Keratinocyte (primary cell): ENCODE results near the gene XBP1. TPM values are rescaled to one million over a fixed set of nuclear protein-coding genes. Genes with fewer than 3 reads are reported as not detected.

Experiments used
- DNase-seq: peaks from one replicate; pipeline ENCODE4 v3.0.0-alpha.2; 2011; ENCODE audit warnings: low read depth, missing footprints, low spot score
- FAIRE-seq: peaks from 2 replicates; lab custom pipeline; 2011; peaks lifted over from hg19 to GRCh38; lab: Jason Lieb, UNC
- H2AFZ ChIP-seq: 2 replicates; pipeline ENCODE4 v1.6.0; 2012; ENCODE audit warnings: low read length, control low read depth, inconsistent platforms; ENCODE audit not compliant: control insufficient read depth
- H3K27ac ChIP-seq: 2 replicates; pipeline ENCODE4 v1.5.1; 2011; ENCODE audit warnings: low read length; ENCODE audit not compliant: control insufficient read depth, insufficient read depth
- H3K27me3 ChIP-seq: 3 replicates; pipeline ENCODE4 v1.6.0; 2011; ENCODE audit warnings: low read length; ENCODE audit not compliant: control insufficient read depth, insufficient read depth; ENCODE audit errors: extremely low read depth
- H3K36me3 ChIP-seq, 2 experiments: 2 replicates in 1 of 2; 3 replicates in 1 of 2; pipeline ENCODE4 v1.5.1; 2011; ENCODE audit warnings: low read length in 2 of 2, mild to moderate bottlenecking in 1 of 2; ENCODE audit not compliant: control insufficient read depth in 2 of 2, insufficient read depth in 2 of 2; ENCODE audit errors: extremely low read depth in 1 of 2
- H3K4me1 ChIP-seq: 3 replicates; pipeline ENCODE4 v1.5.1; 2011; ENCODE audit warnings: low read length; ENCODE audit not compliant: control insufficient read depth, insufficient read depth; ENCODE audit errors: extremely low read depth
- H3K4me2 ChIP-seq: 3 replicates; pipeline ENCODE4 v1.6.0; 2011; ENCODE audit warnings: low read depth, low read length; ENCODE audit not compliant: control insufficient read depth, insufficient read depth; ENCODE audit errors: extremely low read depth
- H3K4me3 ChIP-seq, 3 experiments: fragments of 200-600 bp in 1 of 3; sonication (generic) in 1 of 3; 2 replicates in 2 of 3; 3 replicates in 1 of 3; pipeline ENCODE4 v1.5.1; 2011 to 2016; ENCODE audit warnings: low read length in 3 of 3, mild to moderate bottlenecking in 3 of 3, control low read depth in 2 of 3, inconsistent platforms in 1 of 3, low read depth in 1 of 3, mixed read lengths in 1 of 3, mixed run types in 1 of 3, moderate library complexity in 1 of 3; ENCODE audit not compliant: control insufficient read depth in 2 of 3, insufficient read depth in 2 of 3; ENCODE audit errors: extremely low read depth in 1 of 3
- H3K79me2 ChIP-seq: 2 replicates; pipeline ENCODE4 v1.6.0; 2012; ENCODE audit warnings: low read length; ENCODE audit not compliant: control insufficient read depth, insufficient read depth
- H3K9ac ChIP-seq: 3 replicates; pipeline ENCODE4 v1.6.0; 2011; ENCODE audit warnings: low read length; ENCODE audit not compliant: control insufficient read depth, insufficient read depth; ENCODE audit errors: extremely low read depth
- H3K9me1 ChIP-seq: 3 replicates; pipeline ENCODE4 v1.6.0; 2011; ENCODE audit warnings: low read length; ENCODE audit not compliant: control insufficient read depth, insufficient read depth; ENCODE audit errors: extremely low read depth
- H3K9me3 ChIP-seq: 2 replicates; pipeline ENCODE4 v1.5.1; 2012; ENCODE audit warnings: low read depth, low read length; ENCODE audit not compliant: control insufficient read depth
- H4K20me1 ChIP-seq: 3 replicates; pipeline ENCODE4 v1.6.0; 2011; ENCODE audit warnings: low read length; ENCODE audit not compliant: control insufficient read depth, insufficient read depth; ENCODE audit errors: extremely low read depth
- EZH2 ChIP-seq: IDR thresholded peaks from one replicate; pipeline ENCODE4 v1.6.1; 2012; ENCODE audit warnings: inconsistent platforms, mild to moderate bottlenecking, low read length, moderate library complexity
- dilution Hi-C: fragments of 300-500 bp; cut with MboI; formaldehyde crosslinking; loops from one replicate; pipeline ENCODE4 v1.7.0; 2020; ENCODE audit warnings: low sequenced_read_pairs; ENCODE audit not compliant: extremely low pct_ligation_motif_present
- polyA plus RNA-seq, 5 experiments: library from polyadenylated mRNA; depleted of rRNA in 3 of 5; stranded (reverse) in 3 of 5; stranded (forward) in 1 of 5; unstranded in 1 of 5; fragments of >200 nt; gene quantifications; 1 replicate in 1 of 5; 2 replicates in 3 of 5; 3 replicates in 1 of 5; pipeline versions ENCODE4 v1.2.1 to v1.2.3, GENCODE V29; 2011 to 2012; ENCODE audit warnings: missing spikeins in 2 of 5, low read depth in 1 of 5, low replicate concordance in 1 of 5
- TF ChIP-seq, protein P1 (sequence below), 3 experiments: IDR thresholded peaks in 1 of 3; conservative IDR thresholded peaks in 1 of 3; optimal IDR thresholded peaks in 1 of 3; 2 replicates in 2 of 3; 3 replicates in 1 of 3; pipeline versions ENCODE3 to v1.5.1; 2011; ENCODE audit warnings: low read length in 3 of 3, mild to moderate bottlenecking in 3 of 3, moderate library complexity in 2 of 3, control low read depth in 1 of 3, inconsistent platforms in 1 of 3; ENCODE audit not compliant: insufficient read depth in 2 of 3; ENCODE audit errors: extremely low read depth in 1 of 3

XBP1 gene
- polyA plus RNA-seq, 1 donor (not counting 4 experiments of a cell fraction or from before 2014, with no cell fraction given), result 88.7 TPM

DNA sequence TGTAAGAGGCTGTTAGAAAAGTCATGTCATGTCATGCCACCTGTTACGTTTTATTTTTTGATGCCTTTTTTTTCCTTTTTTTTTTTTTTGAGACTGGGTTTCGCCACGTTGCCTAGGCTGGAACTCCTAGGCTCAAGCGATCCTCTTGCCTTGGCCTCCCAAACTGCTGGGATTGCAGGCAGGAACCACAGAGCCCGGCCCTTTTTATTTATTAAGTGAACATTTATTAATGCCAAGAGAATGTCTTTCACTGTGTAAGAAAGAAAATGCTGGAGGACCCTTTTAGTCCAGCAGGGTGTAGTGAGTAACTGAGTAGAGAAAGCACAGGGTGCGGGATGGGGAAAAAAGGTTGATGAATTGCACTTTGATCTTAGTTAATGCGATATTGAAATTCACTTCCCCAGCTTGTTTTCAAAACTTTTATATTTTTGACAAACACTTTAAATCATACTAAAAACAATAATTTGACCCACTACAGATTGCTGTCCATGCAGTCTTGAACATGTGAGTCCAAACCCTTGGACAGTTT lies 2.3 kb upstream of the XBP1 start:
- Histone ChIP-seq H3K9me1 (no peaks in the 10 kb centered on the region), H3K9me3 (no peaks in the 10 kb centered on the region), H3K27me3 (no peaks in the 10 kb centered on the region), H3K36me3 (peaks cover 2 to 5% of the 10 kb centered on the region in 2 experiments), H3K4me2 (peak overlapping the region; percentile 86), H3K4me1 (peaks cover 19% of the 10 kb centered on the region), H2AFZ (no peak overlapping the region), H3K79me2 (peaks cover 27% of the 10 kb centered on the region), H3K27ac (no peak overlapping the region), H4K20me1 (no peaks in the 10 kb centered on the region), H3K9ac (peak overlapping the region; percentile 56), H3K4me3 (peak overlapping the region in 1 of 3 experiments; percentile 29)
- FAIRE-seq (no peak), DNase-seq (no peak)
- dilution Hi-C loops, result no loop called here
- TF ChIP-seq, protein P1, sequence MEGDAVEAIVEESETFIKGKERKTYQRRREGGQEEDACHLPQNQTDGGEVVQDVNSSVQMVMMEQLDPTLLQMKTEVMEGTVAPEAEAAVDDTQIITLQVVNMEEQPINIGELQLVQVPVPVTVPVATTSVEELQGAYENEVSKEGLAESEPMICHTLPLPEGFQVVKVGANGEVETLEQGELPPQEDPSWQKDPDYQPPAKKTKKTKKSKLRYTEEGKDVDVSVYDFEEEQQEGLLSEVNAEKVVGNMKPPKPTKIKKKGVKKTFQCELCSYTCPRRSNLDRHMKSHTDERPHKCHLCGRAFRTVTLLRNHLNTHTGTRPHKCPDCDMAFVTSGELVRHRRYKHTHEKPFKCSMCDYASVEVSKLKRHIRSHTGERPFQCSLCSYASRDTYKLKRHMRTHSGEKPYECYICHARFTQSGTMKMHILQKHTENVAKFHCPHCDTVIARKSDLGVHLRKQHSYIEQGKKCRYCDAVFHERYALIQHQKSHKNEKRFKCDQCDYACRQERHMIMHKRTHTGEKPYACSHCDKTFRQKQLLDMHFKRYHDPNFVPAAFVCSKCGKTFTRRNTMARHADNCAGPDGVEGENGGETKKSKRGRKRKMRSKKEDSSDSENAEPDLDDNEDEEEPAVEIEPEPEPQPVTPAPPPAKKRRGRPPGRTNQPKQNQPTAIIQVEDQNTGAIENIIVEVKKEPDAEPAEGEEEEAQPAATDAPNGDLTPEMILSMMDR (optimal IDR thresholded peaks at IDR 0.05 in 1 of 3, IDR thresholded peaks at IDR 0.05 in 1 of 3, conservative IDR thresholded peaks at IDR 0.05 in 1 of 3; ENCODE audit: extremely low read depth in 1 of 3, insufficient read depth in 2 of 3, low read length in 3 of 3), result no peak
- TF ChIP-seq EZH2, result no peak

DNA sequence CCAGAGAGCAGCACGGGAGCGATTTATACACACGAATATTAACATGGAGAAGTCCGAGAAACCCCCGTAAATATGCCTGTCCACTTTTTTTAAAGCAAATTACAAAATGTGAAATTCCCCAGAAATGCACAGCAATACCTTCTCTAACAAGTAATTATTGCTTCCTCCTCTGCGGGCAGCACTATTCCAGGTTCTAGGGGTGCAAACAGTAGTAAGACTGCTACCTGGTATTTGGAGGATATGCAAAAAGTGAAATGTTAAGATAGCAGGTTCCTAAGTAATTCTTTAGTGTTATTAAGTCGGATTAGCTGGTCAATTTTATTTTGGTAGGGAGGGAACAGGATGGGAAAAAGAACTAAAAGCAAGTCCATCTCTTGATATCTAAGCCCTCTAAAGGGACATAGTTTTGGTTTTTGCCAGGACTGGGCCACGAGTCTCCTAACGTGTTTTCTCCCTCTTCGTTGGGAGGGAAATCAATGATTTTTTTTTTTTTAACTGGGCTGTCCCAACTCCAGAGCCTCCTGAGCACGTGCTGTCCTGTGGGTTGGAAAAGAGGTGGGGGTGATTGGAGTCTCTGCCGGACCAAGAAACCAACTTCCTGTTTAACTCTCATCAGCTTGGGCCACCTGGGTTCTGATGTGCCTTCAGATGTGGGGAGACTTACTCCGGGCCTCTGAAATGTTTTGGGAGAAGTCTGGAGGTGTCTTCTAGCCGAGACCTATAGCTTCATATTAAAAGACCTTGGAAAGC lies 1.7 kb upstream of the XBP1 start:
- TF ChIP-seq, protein P1 (optimal IDR thresholded peaks at IDR 0.05 in 1 of 3, IDR thresholded peaks at IDR 0.05 in 1 of 3, conservative IDR thresholded peaks at IDR 0.05 in 1 of 3; ENCODE audit: extremely low read depth in 1 of 3, insufficient read depth in 2 of 3, low read length in 3 of 3), result no peak
- TF ChIP-seq EZH2, result no peak
- Histone ChIP-seq H3K9me1 (no peaks in the 10 kb centered on the region), H3K27me3 (no peaks in the 10 kb centered on the region), H3K9ac (peak overlapping the region; percentile 56), H3K4me3 (peak overlapping the region in 2 of 3 experiments; percentile 14 to 29), H4K20me1 (peaks cover 3% of the 10 kb centered on the region), H3K4me2 (peak overlapping the region; percentile 86), H3K27ac (peak overlapping the region; percentile 36), H3K79me2 (peaks cover 32% of the 10 kb centered on the region), H3K9me3 (no peaks in the 10 kb centered on the region), H3K4me1 (peaks cover 19% of the 10 kb centered on the region), H3K36me3 (peaks cover 4 to 9% of the 10 kb centered on the region in 2 experiments), H2AFZ (peak overlapping the region; percentile 30)
- dilution Hi-C loops, result no loop called here
- DNase-seq (no peak), FAIRE-seq (no peak)
